ENCODE measurements around the gene NAA10. TPM values are rescaled to one million over a fixed set of nuclear protein-coding genes. Genes with fewer than 3 reads are reported as not detected.
"Not testable (repeated sequence)": the region's sequence is repeated elsewhere in the genome, so short reads cannot be mapped to it uniquely, and the experiment has no call there.

NAA10 gene
- total RNA-seq (10 to 100 TPM; 61.1 to 75.5 (median 66.2) TPM), polyA plus RNA-seq (108 TPM)
- long read RNA-seq, donor 1, transcript NAA10-208 (8 exons, 1,772 nt): major isoform, 33 of 39 reads
- long read RNA-seq, donor 1, partial matches to known transcripts: 1 of 39 reads
- long read RNA-seq, donor 1, other reads (novel, unspliced or antisense): 0 of 39 reads
- long read RNA-seq, donor 2, transcript NAA10-208 (8 exons, 1,772 nt): major isoform, 42 of 54 reads
- long read RNA-seq, donor 2, partial matches to known transcripts: 3 of 54 reads
- long read RNA-seq, donor 2, other reads (novel, unspliced or antisense): 5 of 54 reads
- long read RNA-seq, donor 3, transcript NAA10-207 (7 exons, 908 nt): minor isoform, 6 of 91 reads
- long read RNA-seq, donor 3, transcript NAA10-209 (7 exons, 1,080 nt): minor isoform, 14 of 91 reads
- long read RNA-seq, donor 3, transcript NAA10-208 (8 exons, 1,772 nt): major isoform, 53 of 91 reads
- long read RNA-seq, donor 3, partial matches to known transcripts: 1 of 91 reads
- long read RNA-seq, donor 3, other reads (novel, unspliced or antisense): 13 of 91 reads
- long read RNA-seq, donor 4, transcript NAA10-208 (8 exons, 1,772 nt): major isoform, 19 of 26 reads
- long read RNA-seq, donor 4, partial matches to known transcripts: 0 of 26 reads
- long read RNA-seq, donor 4, other reads (novel, unspliced or antisense): 2 of 26 reads

- under 1% methylated on average over 70 of the region's 87 CpGs for WGBS
- ATAC-seq: peak; percentile 94 to 97
- intact Hi-C loops (cut with DNase I): no loop called here
- peak; percentile 79 to 92 (median 90) for DNase-seq
- Histone ChIP-seq H3K27ac (ENCODE audit: low read length) (peak within 1 kb of the TSS; percentile 64), H3K4me1 (ENCODE audit: control insufficient read depth, insufficient read depth, low read length) (no peaks in the 10 kb centered on the region), H3K4me3 (ENCODE audit: low read length) (peak within 1 kb of the TSS; percentile 84), H3K27me3 (ENCODE audit: control insufficient read depth, insufficient read depth) (no peaks in the 10 kb centered on the region), H3K9me3 (ENCODE audit: control insufficient read depth, low read length) (no peaks in the 10 kb centered on the region)
These were observed at the start of gene NAA10 for GRCh38 chrX:153934762-153935325. NAA10 (minus strand) TSS chrX:153935037; CDS start chrX:153934904, 133 bp downstream.

- Histone ChIP-seq H3K27me3 (ENCODE audit: control insufficient read depth, insufficient read depth) (no peaks in the 10 kb centered on the region), H3K9me3 (ENCODE audit: control insufficient read depth, low read length) (no peaks in the 10 kb centered on the region), H3K4me1 (ENCODE audit: control insufficient read depth, insufficient read depth, low read length) (no peaks in the 10 kb centered on the region), H3K27ac (ENCODE audit: low read length) (no peak overlapping the region), H3K4me3 (ENCODE audit: low read length) (no peak overlapping the region)
- DNase-seq (no peak), ATAC-seq (no peak)
- intact Hi-C loops (cut with DNase I): no loop called here
- WGBS: 86% methylated on average over 12 of the region's 12 CpGs
These were observed 48.5 kb upstream of the NAA10 start for GRCh38 chrX:153983321-153983801.

- intact Hi-C loops (cut with DNase I): no loop called here
- DNase-seq: peak in 2 of 3 donors; percentile 76
- H3K27ac ChIP-seq (ENCODE audit: low read length): no peak overlapping the region
- 88% methylated on average over 52 of the region's 52 CpGs for WGBS
- no peaks in the 10 kb centered on the region for H3K9me3 ChIP-seq (ENCODE audit: control insufficient read depth, low read length)
- H3K4me1 ChIP-seq (ENCODE audit: control insufficient read depth, insufficient read depth, low read length): no peaks in the 10 kb centered on the region
- ATAC-seq: no peak
- no peaks in the 10 kb centered on the region for H3K27me3 ChIP-seq (ENCODE audit: control insufficient read depth, insufficient read depth)
- no peak overlapping the region for H3K4me3 ChIP-seq (ENCODE audit: low read length)
These were observed 47.1 kb upstream of the NAA10 start for GRCh38 chrX:153981771-153982533.

- Histone ChIP-seq H3K27ac (ENCODE audit: low read length) (no peak overlapping the region), H3K9me3 (ENCODE audit: control insufficient read depth, low read length) (no peaks in the 10 kb centered on the region), H3K4me3 (ENCODE audit: low read length) (no peak overlapping the region), H3K4me1 (ENCODE audit: control insufficient read depth, insufficient read depth, low read length) (no peaks in the 10 kb centered on the region), H3K27me3 (ENCODE audit: control insufficient read depth, insufficient read depth) (no peaks in the 10 kb centered on the region)
- no peak for DNase-seq
- ATAC-seq: no peak
- intact Hi-C loops (cut with DNase I): no loop called here
- WGBS: 87% methylated on average over 7 of the region's 7 CpGs
These were observed 46.4 kb upstream of the NAA10 start for GRCh38 chrX:153981231-153981630.

- H3K27ac ChIP-seq (ENCODE audit: low read length); intact Hi-C loops (cut with DNase I); DNase-seq; H3K27me3 ChIP-seq (ENCODE audit: control insufficient read depth, insufficient read depth); H3K4me1 ChIP-seq (ENCODE audit: control insufficient read depth, insufficient read depth, low read length); ATAC-seq; H3K4me3 ChIP-seq (ENCODE audit: low read length); H3K9me3 ChIP-seq (ENCODE audit: control insufficient read depth, low read length): not testable (repeated sequence)
- WGBS: 68% methylated on average over 9 of the region's 10 CpGs
These were observed 45.6 kb upstream of the NAA10 start for GRCh38 chrX:153980394-153980793.

GRCh38 chrX:153974726-153975286 lies 40.0 kb upstream of the NAA10 start:
- 75% methylated on average over 3 of the region's 3 CpGs for WGBS
- intact Hi-C loops (cut with DNase I): no loop called here

GRCh38 chrX:153974003-153974725 lies 39.3 kb upstream of the NAA10 start:
- ATAC-seq (no peak), DNase-seq (peak in 1 of 3 donors; percentile 62)
- Histone ChIP-seq H3K27ac (ENCODE audit: low read length) (peak overlapping the region; percentile 93), H3K9me3 (ENCODE audit: control insufficient read depth, low read length) (no peaks in the 10 kb centered on the region), H3K4me1 (ENCODE audit: control insufficient read depth, insufficient read depth, low read length) (peaks cover 8% of the 10 kb centered on the region), H3K27me3 (ENCODE audit: control insufficient read depth, insufficient read depth) (no peaks in the 10 kb centered on the region), H3K4me3 (ENCODE audit: low read length) (no peak overlapping the region)
- intact Hi-C loops (cut with DNase I): no loop called here
- 66% methylated on average over 14 of the region's 14 CpGs for WGBS

More at GRCh38 chrX:153974726-153975286, 40.0 kb upstream of the NAA10 start:
- Histone ChIP-seq H3K4me1 (ENCODE audit: control insufficient read depth, insufficient read depth, low read length) (peaks cover 8% of the 10 kb centered on the region), H3K9me3 (ENCODE audit: control insufficient read depth, low read length) (no peaks in the 10 kb centered on the region), H3K4me3 (ENCODE audit: low read length) (no peak overlapping the region), H3K27ac (ENCODE audit: low read length) (peak overlapping the region; percentile 7), H3K27me3 (ENCODE audit: control insufficient read depth, insufficient read depth) (no peaks in the 10 kb centered on the region)
- DNase-seq (no peak), ATAC-seq (no peak)

GRCh38 chrX:153973127-153974002 lies 38.5 kb upstream of the NAA10 start:
- Histone ChIP-seq H3K9me3 (ENCODE audit: control insufficient read depth, low read length) (no peaks in the 10 kb centered on the region), H3K27me3 (ENCODE audit: control insufficient read depth, insufficient read depth) (no peaks in the 10 kb centered on the region), H3K4me1 (ENCODE audit: control insufficient read depth, insufficient read depth, low read length) (peaks cover 8% of the 10 kb centered on the region), H3K4me3 (ENCODE audit: low read length) (peak overlapping the region; percentile 78), H3K27ac (ENCODE audit: low read length) (peak overlapping the region; percentile 96)
- ATAC-seq: no peak
- intact Hi-C loops (cut with DNase I): no loop called here
- peak in 1 of 3 donors; percentile 49 for DNase-seq
- WGBS: 26% methylated on average over 20 of the region's 20 CpGs

- H3K27ac ChIP-seq (ENCODE audit: low read length): peak within 1 kb of the TSS; percentile 96
- DNase-seq (peak; percentile 90 to 96 (median 92)), ATAC-seq (peak; percentile 67 to 76)
- peaks cover 12% of the 10 kb centered on the region for H3K4me1 ChIP-seq (ENCODE audit: control insufficient read depth, insufficient read depth, low read length)
- H3K27me3 ChIP-seq (ENCODE audit: control insufficient read depth, insufficient read depth): no peaks in the 10 kb centered on the region
- peak within 1 kb of the TSS; percentile 78 for H3K4me3 ChIP-seq (ENCODE audit: low read length)
- WGBS: under 1% methylated on average over 75 of the region's 103 CpGs
- intact Hi-C loops (cut with DNase I): no loop called here
- H3K9me3 ChIP-seq (ENCODE audit: control insufficient read depth, low read length): no peaks in the 10 kb centered on the region
These were observed 37.7 kb upstream of the NAA10 start, which contains the start of gene TMEM187 for GRCh38 chrX:153972368-153973126. TMEM187 (plus strand) TSS chrX:153972754; CDS start chrX:153982063, 9,309 bp downstream.
